Loucy (cell line): ENCODE data around the gene NUDCD2.
A peak's percentile ranks its signal among the peaks of the same experiment; 100 is the strongest.

Source experiments
- H2AFZ ChIP-seq: fragments of 200-600 bp; sonication (generic); 2 replicates; pipeline ENCODE4 v1.6.0; 2016; ENCODE audit warnings: antibody characterized with exemption, mild to moderate bottlenecking, low read length, moderate library complexity
- H3F3A ChIP-seq: fragments of 200-600 bp; 2 replicates; pipeline ENCODE4 v1.6.0; 2016; ENCODE audit warnings: antibody characterized with exemption, low read depth, mild to moderate bottlenecking
- H3K27me3 ChIP-seq: fragments of 200-600 bp; sonication (generic); 2 replicates; pipeline ENCODE4 v1.6.1; 2014; ENCODE audit warnings: low read length, mild to moderate bottlenecking; ENCODE audit not compliant: insufficient read depth, poor library complexity, severe bottlenecking
- H3K36me3 ChIP-seq: fragments of 200-600 bp; sonication (generic); 2 replicates; pipeline ENCODE4 v1.6.1; 2016; ENCODE audit warnings: low read length; ENCODE audit not compliant: insufficient read depth
- H3K4me1 ChIP-seq: fragments of 200-600 bp; sonication (generic); 2 replicates; pipeline ENCODE4 v1.5.1; 2014; ENCODE audit warnings: low read length, mild to moderate bottlenecking; ENCODE audit not compliant: insufficient read depth, poor library complexity, severe bottlenecking
- H3K4me2 ChIP-seq: fragments of 200-600 bp; sonication (generic); 2 replicates; pipeline ENCODE4 v1.6.0; 2014; ENCODE audit warnings: antibody characterized with exemption, low read length, low read depth, mild to moderate bottlenecking; ENCODE audit not compliant: poor library complexity, severe bottlenecking
- H3K4me3 ChIP-seq: fragments of 200-600 bp; sonication (generic); 2 replicates; pipeline ENCODE4 v1.5.1; 2014; ENCODE audit warnings: low read length, mild to moderate bottlenecking, mixed read lengths; ENCODE audit not compliant: poor library complexity, severe bottlenecking
- H3K79me2 ChIP-seq: fragments of 200-600 bp; sonication (generic); 2 replicates; pipeline ENCODE4 v1.6.1; 2014; ENCODE audit warnings: low read length; ENCODE audit not compliant: insufficient read depth
- H3K9ac ChIP-seq: fragments of 200-600 bp; sonication (generic); 2 replicates; pipeline ENCODE4 v1.6.0; 2014; ENCODE audit warnings: mild to moderate bottlenecking, low read depth, low read length, moderate library complexity; ENCODE audit not compliant: poor library complexity, severe bottlenecking
- H3K9me2 ChIP-seq: fragments of 200-600 bp; sonication (generic); replicated peaks from 2 replicates; pipeline ENCODE4 v1.6.1; 2016; ENCODE audit warnings: low read depth, low read length, mixed read lengths
- H3K9me3 ChIP-seq: fragments of 200-600 bp; sonication (generic); 2 replicates; pipeline ENCODE4 v1.6.1; 2014; ENCODE audit warnings: mild to moderate bottlenecking, antibody characterized with exemption, low read length, low read depth; ENCODE audit not compliant: insufficient read depth
- H4K20me1 ChIP-seq: fragments of 200-600 bp; sonication (generic); 2 replicates; pipeline ENCODE4 v1.6.0; 2014; ENCODE audit warnings: antibody characterized with exemption, low read length, mild to moderate bottlenecking; ENCODE audit not compliant: insufficient read depth, poor library complexity, severe bottlenecking
- EZH2phosphoT487 ChIP-seq: fragments of 200-600 bp; IDR thresholded peaks from 2 replicates; pipeline ENCODE4 v1.6.1; 2018; ENCODE audit warnings: antibody characterized with exemption, mild to moderate bottlenecking, moderate library complexity, borderline replicate concordance
- TF ChIP-seq, protein P1 (sequence below): fragments of 200-600 bp; sonication (generic); conservative IDR thresholded peaks from 2 replicates; pipeline ENCODE4 v1.5.1; 2014; ENCODE audit warnings: mild to moderate bottlenecking, antibody characterized with exemption, low read length

NUDCD2 gene

DNA sequence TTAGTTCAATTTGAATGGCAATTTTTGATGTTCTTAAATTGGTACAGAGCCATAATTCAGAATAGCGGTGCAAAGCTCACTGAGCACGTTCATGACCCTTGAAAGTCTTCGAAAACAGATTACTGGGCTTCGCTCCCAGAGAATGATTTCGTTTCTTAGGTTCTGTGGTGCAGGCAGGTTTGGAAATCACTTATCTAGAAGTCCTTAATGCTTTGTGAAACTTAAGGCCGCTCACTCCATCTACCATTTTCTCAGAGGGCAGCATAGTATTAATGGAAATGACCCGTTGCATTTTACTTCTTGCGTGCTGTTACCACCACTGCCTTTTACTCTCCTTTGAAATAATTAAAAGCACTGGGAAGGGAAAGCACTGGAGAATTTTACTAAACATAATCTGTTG is 42.6 kb upstream of the NUDCD2 start:
- Histone ChIP-seq H3K4me1 (peaks cover 6% of the 10 kb centered on the region), H3K9ac (peak overlapping the region; percentile 94), H3K4me2 (peak overlapping the region; percentile 71), H3K4me3 (peak overlapping the region; percentile 96), H4K20me1 (peaks cover 18% of the 10 kb centered on the region), H3K27me3 (no peaks in the 10 kb centered on the region), H3K9me2 (no peaks in the 10 kb centered on the region), H3K79me2 (peaks cover 33% of the 10 kb centered on the region), H3F3A (no peaks in the 10 kb centered on the region), H3K36me3 (no peaks in the 10 kb centered on the region), H3K9me3 (no peaks in the 10 kb centered on the region), H2AFZ (peak overlapping the region; percentile 85)
- TF ChIP-seq, protein P1, sequence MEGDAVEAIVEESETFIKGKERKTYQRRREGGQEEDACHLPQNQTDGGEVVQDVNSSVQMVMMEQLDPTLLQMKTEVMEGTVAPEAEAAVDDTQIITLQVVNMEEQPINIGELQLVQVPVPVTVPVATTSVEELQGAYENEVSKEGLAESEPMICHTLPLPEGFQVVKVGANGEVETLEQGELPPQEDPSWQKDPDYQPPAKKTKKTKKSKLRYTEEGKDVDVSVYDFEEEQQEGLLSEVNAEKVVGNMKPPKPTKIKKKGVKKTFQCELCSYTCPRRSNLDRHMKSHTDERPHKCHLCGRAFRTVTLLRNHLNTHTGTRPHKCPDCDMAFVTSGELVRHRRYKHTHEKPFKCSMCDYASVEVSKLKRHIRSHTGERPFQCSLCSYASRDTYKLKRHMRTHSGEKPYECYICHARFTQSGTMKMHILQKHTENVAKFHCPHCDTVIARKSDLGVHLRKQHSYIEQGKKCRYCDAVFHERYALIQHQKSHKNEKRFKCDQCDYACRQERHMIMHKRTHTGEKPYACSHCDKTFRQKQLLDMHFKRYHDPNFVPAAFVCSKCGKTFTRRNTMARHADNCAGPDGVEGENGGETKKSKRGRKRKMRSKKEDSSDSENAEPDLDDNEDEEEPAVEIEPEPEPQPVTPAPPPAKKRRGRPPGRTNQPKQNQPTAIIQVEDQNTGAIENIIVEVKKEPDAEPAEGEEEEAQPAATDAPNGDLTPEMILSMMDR = no peak
- no peak for TF ChIP-seq EZH2phosphoT487

DNA sequence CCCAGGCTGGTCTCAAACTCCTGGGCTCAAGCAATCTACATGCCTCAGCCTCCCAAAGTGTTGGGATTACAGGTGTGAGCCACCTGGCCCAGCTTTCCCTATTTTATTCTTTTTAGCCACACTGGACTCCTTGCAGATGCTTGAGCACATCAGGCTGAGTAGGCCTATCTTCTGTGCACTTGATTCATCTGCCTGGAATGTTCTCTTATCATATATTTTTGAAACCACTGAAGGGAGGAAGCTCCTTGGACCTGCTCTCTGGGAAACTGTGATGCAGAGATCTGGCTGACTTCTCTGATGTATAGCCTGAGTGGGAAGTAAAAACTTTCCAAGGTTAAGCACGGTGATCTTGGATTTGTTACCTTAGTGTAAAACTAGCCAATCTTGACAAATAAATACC is 39.0 kb upstream of the NUDCD2 start:
- no peaks in the 10 kb centered on the region for H3K4me1 ChIP-seq
- H3F3A ChIP-seq = no peaks in the 10 kb centered on the region
- no peak overlapping the region for H3K9ac ChIP-seq
- H3K4me3 ChIP-seq = no peak overlapping the region
- H3K4me2 ChIP-seq = no peak overlapping the region
- peaks cover 4% of the 10 kb centered on the region for H3K79me2 ChIP-seq
- no peaks in the 10 kb centered on the region for H4K20me1 ChIP-seq
- H3K9me2 ChIP-seq = no peaks in the 10 kb centered on the region
- TF ChIP-seq, protein P1 = no peak
- TF ChIP-seq EZH2phosphoT487 = no peak
- no peaks in the 10 kb centered on the region for H3K27me3 ChIP-seq
- no peak overlapping the region for H2AFZ ChIP-seq
- no peaks in the 10 kb centered on the region for H3K9me3 ChIP-seq
- no peaks in the 10 kb centered on the region for H3K36me3 ChIP-seq

DNA sequence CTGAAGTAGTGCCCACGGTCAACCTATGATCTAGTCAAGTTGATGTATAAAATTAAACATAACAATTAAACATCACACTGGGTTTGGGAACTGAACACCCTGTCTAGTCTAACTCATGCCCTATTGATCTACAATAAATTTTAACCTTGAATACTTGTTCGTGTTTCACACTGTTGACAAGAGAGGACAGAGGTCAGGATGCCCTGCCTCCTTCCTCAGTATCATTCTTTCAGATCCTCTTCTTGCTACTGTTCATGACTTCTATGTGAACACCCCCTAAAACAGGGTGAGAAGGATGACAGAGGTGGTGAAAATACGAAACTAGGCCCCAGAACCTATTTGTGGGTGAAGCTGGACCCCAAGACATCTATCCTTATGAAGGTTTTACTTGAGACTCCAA is 37.4 kb upstream of the NUDCD2 start:
- no peak for TF ChIP-seq EZH2phosphoT487
- TF ChIP-seq, protein P1 = no peak

More for the DNA sequence above, 37.4 kb upstream of the NUDCD2 start:
- H3K4me1 ChIP-seq = no peaks in the 10 kb centered on the region
- no peaks in the 10 kb centered on the region for H3K9me3 ChIP-seq
- H3K27me3 ChIP-seq = no peaks in the 10 kb centered on the region
- no peaks in the 10 kb centered on the region for H3F3A ChIP-seq
- H3K4me3 ChIP-seq = no peak overlapping the region
- no peak overlapping the region for H2AFZ ChIP-seq
- H4K20me1 ChIP-seq = no peaks in the 10 kb centered on the region
- H3K79me2 ChIP-seq = no peaks in the 10 kb centered on the region
- no peak overlapping the region for H3K4me2 ChIP-seq
- no peaks in the 10 kb centered on the region for H3K9me2 ChIP-seq
- peaks cover 7% of the 10 kb centered on the region; the same call in 1 of the 2 replicates for H3K36me3 ChIP-seq
- H3K9ac ChIP-seq = no peak overlapping the region
